PC-9 (cell line): Measurements from ENCODE around the gene HPX. TPM values are rescaled to one million over a fixed set of nuclear protein-coding genes. Genes with fewer than 3 reads are reported as not detected.
"Not testable (repeated sequence)": the region's sequence is repeated elsewhere in the genome, so short reads cannot be mapped to it uniquely, and the experiment has no call there.

Experiments
- BruUV-seq: library from RNA; stranded (reverse); fragments of 400-500 nt; replicated peaks from 2 replicates; lab custom pipeline; 2021; lab: Mats Ljungman, UMichigan
- CTCF ChIA-PET: fragments of 300-600 bp; sonication (Branson Sonifier 250); formaldehyde crosslinking; loops from one replicate; lab custom pipeline; 2022; ENCODE audit warnings: antibody characterized with exemption; lab: Charles Lee
- POLR2A ChIA-PET: fragments of 300-600 bp; sonication (Branson Sonifier 250); formaldehyde crosslinking; loops from one replicate; lab custom pipeline; 2022; ENCODE audit warnings: antibody characterized with exemption; ENCODE audit not compliant: unreplicated experiment; lab: Charles Lee
- DNase-seq, 2 experiments: peaks; one replicate each; pipeline versions ENCODE4 v3.0.0 to v3.0.0-alpha.2; 2015 to 2022; ENCODE audit warnings: mixed read lengths in 1 of 2
- H2AFZ ChIP-seq: fragments of 200-600 bp; sonication (generic); 2 replicates; pipeline ENCODE4 v1.8.1; 2017; ENCODE audit warnings: antibody characterized with exemption
- H3F3A ChIP-seq: fragments of 200-600 bp; sonication (generic); 2 replicates; pipeline ENCODE4 v1.8.1; 2017; ENCODE audit warnings: antibody characterized with exemption, mild to moderate bottlenecking, low read depth; ENCODE audit not compliant: insufficient read depth
- H3K27ac ChIP-seq: fragments of 200-600 bp; sonication (generic); 2 replicates; pipeline ENCODE4 v1.6.1; 2016; ENCODE audit warnings: mixed run types
- H3K27me3 ChIP-seq: fragments of 200-600 bp; sonication (generic); 2 replicates; pipeline ENCODE4 v1.6.1; 2016; ENCODE audit warnings: low read depth, mixed run types; ENCODE audit not compliant: insufficient read depth
- H3K36me3 ChIP-seq: fragments of 200-600 bp; sonication (generic); 2 replicates; pipeline ENCODE4 v1.6.1; 2016; ENCODE audit warnings: low read depth, mixed run types
- H3K4me1 ChIP-seq: fragments of 200-600 bp; sonication (generic); replicated peaks from 2 replicates; pipeline ENCODE4 v1.6.1; 2016; ENCODE audit warnings: mixed run types; ENCODE audit not compliant: insufficient read depth
- H3K4me2 ChIP-seq: fragments of 200-600 bp; sonication (generic); 2 replicates; pipeline ENCODE4 v1.6.1; 2017; ENCODE audit warnings: mixed run types
- H3K4me3 ChIP-seq: fragments of 200-600 bp; sonication (generic); 2 replicates; pipeline ENCODE4 v1.6.1; 2016; ENCODE audit warnings: mixed run types
- H3K79me2 ChIP-seq: fragments of 200-600 bp; sonication (generic); 2 replicates; pipeline ENCODE4 v1.6.1; 2017; ENCODE audit warnings: low read depth, mixed run types
- H3K9me2 ChIP-seq: fragments of 200-600 bp; sonication (generic); 2 replicates; pipeline ENCODE4 v1.8.1; 2017; ENCODE audit warnings: mild to moderate bottlenecking; ENCODE audit not compliant: insufficient read depth
- H3K9me3 ChIP-seq: fragments of 200-600 bp; sonication (generic); 2 replicates; pipeline ENCODE4 v1.8.1; 2016; ENCODE audit warnings: low read depth; ENCODE audit not compliant: insufficient read depth
- H4K20me1 ChIP-seq: fragments of 200-600 bp; sonication (generic); 2 replicates; pipeline ENCODE4 v1.8.1; 2017; ENCODE audit not compliant: insufficient read depth
- CTCF ChIP-seq: fragments of 200-600 bp; sonication (generic); conservative IDR thresholded peaks from 2 replicates; pipeline ENCODE4 v1.6.1; 2017; ENCODE audit warnings: mixed run types, antibody characterized with exemption, mild to moderate bottlenecking, moderate library complexity
- EZH2 ChIP-seq: fragments of 200-600 bp; sonication (generic); IDR thresholded peaks from 2 replicates; pipeline ENCODE4 v1.8.0; 2017; ENCODE audit warnings: antibody characterized with exemption, low read depth
- intact Hi-C: fragments of 100-400 bp; cut with micrococcal nuclease; formaldehyde crosslinking; loops from one replicate; pipeline ENCODE4 v1.10.0; 2022; ENCODE audit not compliant: unreplicated experiment
- total RNA-seq: library from RNA; stranded (reverse); gene quantifications from 2 replicates; pipeline ENCODE4 v1.2.3, GENCODE V29; 2021

HPX gene
- total RNA-seq, 1 experiment from 2014 or later = 0.68 TPM

GRCh38 chr11:6397156-6397555 lies 43.6 kb downstream of the HPX start:
- intact Hi-C loops = no loop called here
- Histone ChIP-seq H3K4me2 (peak overlapping the region; percentile 48), H3K4me1 (peaks cover 15% of the 10 kb centered on the region), H3K9me3 (no peaks in the 10 kb centered on the region), H3K36me3 (no peaks in the 10 kb centered on the region), H3F3A (peaks cover 7% of the 10 kb centered on the region; the same call in 1 of the 2 replicates), H4K20me1 (no peaks in the 10 kb centered on the region), H3K9me2 (no peaks in the 10 kb centered on the region), H3K27me3 (no peaks in the 10 kb centered on the region), H2AFZ (no peak overlapping the region), H3K27ac (no peak overlapping the region), H3K79me2 (no peaks in the 10 kb centered on the region), H3K4me3 (no peak overlapping the region)
- BruUV-seq = no TSS peak
- TF ChIP-seq EZH2 (no peak), CTCF (no peak)
- no peak for DNase-seq
- ChIA-PET CTCF (no interaction called here), POLR2A (no interaction called here)

- Histone ChIP-seq H2AFZ (no peak overlapping the region), H3K27me3 (no peaks in the 10 kb centered on the region), H3F3A (peaks cover 7% of the 10 kb centered on the region; the same call in 1 of the 2 replicates), H3K79me2 (no peaks in the 10 kb centered on the region), H3K9me3 (no peaks in the 10 kb centered on the region), H3K27ac (no peak overlapping the region), H3K36me3 (no peaks in the 10 kb centered on the region), H3K9me2 (no peaks in the 10 kb centered on the region), H3K4me2 (no peak overlapping the region), H3K4me1 (peaks cover 15% of the 10 kb centered on the region), H3K4me3 (no peak overlapping the region), H4K20me1 (no peaks in the 10 kb centered on the region)
- CTCF ChIA-PET = interaction anchor here (0.6 kb wide), 1 partner anchor 17 kb away, joined by 3 read pairs; no protein-coding TSS in a partner anchor
- POLR2A ChIA-PET = no interaction called here
- intact Hi-C loops = no loop called here
- DNase-seq = no peak
- no TSS peak for BruUV-seq
- TF ChIP-seq CTCF (no peak), EZH2 (no peak)
Measured at GRCh38 chr11:6395470-6396060, 45.2 kb downstream of the HPX start.

- Histone ChIP-seq H3F3A (peaks cover 11% of the 10 kb centered on the region; the same call in 1 of the 2 replicates), H3K36me3 (no peaks in the 10 kb centered on the region), H3K27ac (no peak overlapping the region), H3K79me2 (no peaks in the 10 kb centered on the region), H3K9me2 (no peaks in the 10 kb centered on the region), H3K4me3 (no peak overlapping the region), H3K4me2 (no peak overlapping the region), H3K4me1 (peaks cover 21% of the 10 kb centered on the region), H3K9me3 (no peaks in the 10 kb centered on the region), H3K27me3 (no peaks in the 10 kb centered on the region), H4K20me1 (no peaks in the 10 kb centered on the region), H2AFZ (no peak overlapping the region)
- BruUV-seq = no TSS peak
- TF ChIP-seq CTCF = no peak
- TF ChIP-seq EZH2 = no peak
- intact Hi-C loops = loop anchor here (5.0 kb wide), 2 partner anchors 208 to 288 kb away; partner anchors contain the start of genes ILK, MRPL17 and RRP8
- ChIA-PET CTCF (no interaction called here), POLR2A (no interaction called here)
- no peak for DNase-seq
Measured at GRCh38 chr11:6393989-6394670, 46.7 kb downstream of the HPX start.

- H3K9me3 ChIP-seq, H3K4me2 ChIP-seq, H3K36me3 ChIP-seq, POLR2A ChIA-PET, H3K4me3 ChIP-seq, DNase-seq, H3F3A ChIP-seq, H4K20me1 ChIP-seq, H3K79me2 ChIP-seq, CTCF ChIA-PET, BruUV-seq, H3K27me3 ChIP-seq, H3K27ac ChIP-seq, H2AFZ ChIP-seq, H3K9me2 ChIP-seq: not testable (repeated sequence)
- intact Hi-C loops = loop anchor here (5.0 kb wide), 2 partner anchors 210 to 290 kb away; partner anchors contain the start of genes ILK, MRPL17 and RRP8
- H3K4me1 ChIP-seq = peaks cover 11% of the 10 kb centered on the region
Measured at GRCh38 chr11:6392251-6392650, 48.5 kb downstream of the HPX start.
